NCI-H2196 (cell line): Measurements from ENCODE around the gene PSD2.

ENCODE experiments used
- DNase-seq: peaks from one replicate; lab custom pipeline; 2025; ENCODE audit not compliant: unreplicated experiment; lab: John Stamatoyannopoulos, UW

Gene PSD2

GRCh38 chr5:139872851-139873794 lies 77.5 kb downstream of the PSD2 start:
- DNase-seq, result no peak

GRCh38 chr5:139875957-139876356 lies 80.3 kb downstream of the PSD2 start:
- no peak for DNase-seq

GRCh38 chr5:139877129-139877597 lies 81.6 kb downstream of the PSD2 start:
- DNase-seq, result no peak

GRCh38 chr5:139878093-139878492 lies 82.5 kb downstream of the PSD2 start:
- DNase-seq, result no peak

GRCh38 chr5:139880416-139881142 lies 85.0 kb downstream of the PSD2 start:
- no peak for DNase-seq

GRCh38 chr5:139881143-139881733 lies 85.6 kb downstream of the PSD2 start:
- no peak for DNase-seq

- no peak for DNase-seq
These were observed 86.7 kb downstream of the PSD2 start for GRCh38 chr5:139882316-139882715.

GRCh38 chr5:139882961-139883539 lies 87.4 kb downstream of the PSD2 start:
- no peak for DNase-seq

- no peak for DNase-seq
These were observed 88.5 kb downstream of the PSD2 start for GRCh38 chr5:139884144-139884543.

- DNase-seq, result no peak
These were observed 89.1 kb downstream of the PSD2 start for GRCh38 chr5:139884734-139885133.

GRCh38 chr5:139885172-139885856 lies 89.7 kb downstream of the PSD2 start:
- DNase-seq, result no peak

- no peak for DNase-seq
These were observed 90.2 kb downstream of the PSD2 start for GRCh38 chr5:139885857-139886208.

GRCh38 chr5:139886213-139886612 lies 90.6 kb downstream of the PSD2 start:
- DNase-seq, result no peak

GRCh38 chr5:139888370-139888769 lies 92.8 kb downstream of the PSD2 start:
- no peak for DNase-seq

- no peak for DNase-seq
These were observed 93.8 kb downstream of the PSD2 start for GRCh38 chr5:139889410-139889809.

- no peak for DNase-seq
These were observed 98.3 kb downstream of the PSD2 start for GRCh38 chr5:139893873-139894272.
